Muscle of leg (tissue), 11 donors: Measurements from ENCODE around the gene EEFSEC. TPM values are rescaled to one million over a fixed set of nuclear protein-coding genes. Genes with fewer than 3 reads are reported as not detected.

Experiments
- DNase-seq: peaks from one replicate; pipeline ENCODE4 v3.0.0; 2013
- H3K27ac ChIP-seq: one replicate; pipeline ENCODE4 v1.5.1; 2013; ENCODE audit warnings: mild to moderate bottlenecking, low read length, control low read depth
- H3K27me3 ChIP-seq: one replicate; pipeline ENCODE4 v1.6.1; 2013; ENCODE audit warnings: low read length; ENCODE audit not compliant: control insufficient read depth, insufficient read depth
- H3K36me3 ChIP-seq: one replicate; pipeline ENCODE4 v1.6.1; 2013; ENCODE audit warnings: low read length; ENCODE audit not compliant: control insufficient read depth, insufficient read depth
- H3K4me1 ChIP-seq: one replicate; pipeline ENCODE4 v1.6.1; 2013; ENCODE audit warnings: low read length; ENCODE audit not compliant: control insufficient read depth, insufficient read depth
- H3K4me3 ChIP-seq: one replicate; pipeline ENCODE4 v1.5.1; 2013; ENCODE audit warnings: low read length, control low read depth
- H3K9me3 ChIP-seq: replicated peaks from 2 replicates; pipeline ENCODE4 v1.6.1; 2013; ENCODE audit warnings: low read depth, low read length; ENCODE audit not compliant: control insufficient read depth
- WGBS: methylation state at CpG from one replicate; pipeline ENCODE4 v1.1.5; 2013; ENCODE audit warnings: missing lambda C conversion rate; ENCODE audit not compliant: insufficient coverage; 5-methylcytosine and 5-hydroxymethylcytosine counted together
- polyA plus RNA-seq, 8 donors: library from polyadenylated mRNA; unstranded; fragments of 120-200 nt; gene quantifications; one replicate each; pipeline versions ENCODE4 v1.2.1 to v1.2.3, GENCODE V29; 2013; ENCODE audit warnings: inconsistent platforms in 1 of 8, low replicate concordance in 1 of 8; ENCODE audit not compliant: insufficient read length in 8 of 8, insufficient read depth in 1 of 8
- total RNA-seq: library from RNA; stranded (reverse); fragments of 120-200 nt; gene quantifications from one replicate; pipeline ENCODE4 v1.2.4, GENCODE V29; 2013

Gene EEFSEC
- total and polyA plus RNA-seq, 9 donors: 5.5 to 20.9 (median 16.9) TPM

DNA sequence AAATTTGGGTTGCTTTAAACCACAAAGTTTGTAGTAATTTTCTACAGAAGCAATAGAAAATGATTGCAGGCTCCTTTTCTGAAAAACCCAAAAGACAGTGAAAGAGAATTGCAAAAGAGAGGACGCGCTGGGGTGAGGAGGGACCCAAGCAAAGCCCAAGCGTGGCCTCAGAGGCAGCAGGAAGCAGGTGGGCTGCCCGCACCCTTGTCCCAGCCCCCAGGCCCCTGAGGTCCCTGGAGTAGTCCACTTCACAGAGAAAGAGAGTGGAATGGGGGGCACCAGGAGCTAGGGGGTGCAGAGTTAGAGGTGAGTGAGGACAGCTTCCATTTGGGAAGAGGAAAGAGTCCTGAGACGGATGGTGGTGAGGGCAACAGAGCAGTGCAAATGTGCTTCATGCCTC, 301.8 kb downstream of the EEFSEC start:
- WGBS: 80% methylated on average over 3 of the region's 5 CpGs
- H3K27me3 ChIP-seq: peaks cover 26% of the 10 kb centered on the region
- H3K4me3 ChIP-seq: no peak overlapping the region

GRCh38 chr3:128455786-128456748, 302.8 kb downstream of the EEFSEC start:
- Histone ChIP-seq H3K27me3 (peaks cover 27% of the 10 kb centered on the region), H3K4me1 (peaks cover 6% of the 10 kb centered on the region), H3K4me3 (no peak overlapping the region), H3K27ac (no peak overlapping the region), H3K36me3 (no peaks in the 10 kb centered on the region), H3K9me3 (no peaks in the 10 kb centered on the region)
- WGBS: 73% methylated on average over 14 of the region's 16 CpGs
- no peak for DNase-seq

More for the DNA sequence above, 301.8 kb downstream of the EEFSEC start:
- no peak for DNase-seq
- H3K9me3 ChIP-seq: no peaks in the 10 kb centered on the region
- H3K27ac ChIP-seq: no peak overlapping the region
- H3K36me3 ChIP-seq: no peaks in the 10 kb centered on the region
- peaks cover 6% of the 10 kb centered on the region for H3K4me1 ChIP-seq

GRCh38 chr3:128456776-128457715, 303.8 kb downstream of the EEFSEC start:
- H3K36me3 ChIP-seq: no peaks in the 10 kb centered on the region
- 42% methylated on average over 20 of the region's 27 CpGs for WGBS
- H3K4me3 ChIP-seq: no peak overlapping the region
- peaks cover 27% of the 10 kb centered on the region for H3K27me3 ChIP-seq
- no peak for DNase-seq
- peaks cover 6% of the 10 kb centered on the region for H3K4me1 ChIP-seq
- H3K27ac ChIP-seq: no peak overlapping the region
- H3K9me3 ChIP-seq: no peaks in the 10 kb centered on the region

DNA sequence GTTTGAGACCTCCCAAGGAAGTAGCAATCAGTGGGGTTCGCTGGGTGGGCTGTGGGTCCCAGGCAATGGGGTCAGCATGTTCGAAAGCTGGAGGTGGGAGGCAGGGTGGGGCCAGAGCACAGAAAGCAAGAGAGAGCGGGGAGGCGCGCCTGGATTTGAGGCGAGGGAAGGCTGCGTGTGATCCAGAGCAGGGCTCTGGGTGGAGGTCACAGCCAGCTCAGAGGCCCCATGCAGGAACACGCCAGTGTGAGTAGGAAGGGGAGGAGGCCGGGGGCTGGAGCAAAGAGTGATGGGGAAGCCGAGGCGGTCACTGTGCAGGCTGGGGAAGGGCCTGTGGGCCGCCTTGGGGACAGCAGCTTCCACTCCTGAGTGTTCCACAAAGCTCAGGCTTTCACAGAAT, 304.7 kb downstream of the EEFSEC start:
- Histone ChIP-seq H3K27me3 (peaks cover 27% of the 10 kb centered on the region), H3K4me1 (peaks cover 6% of the 10 kb centered on the region), H3K36me3 (no peaks in the 10 kb centered on the region), H3K4me3 (no peak overlapping the region), H3K9me3 (no peaks in the 10 kb centered on the region), H3K27ac (no peak overlapping the region)
- no peak for DNase-seq
- 42% methylated on average over 12 of the region's 12 CpGs for WGBS

Other genes with a start within 250 kb of the EEFSEC start
- 18.2 TPM for gene KBTBD12, start 238.2 kb upstream of the EEFSEC start, total RNA-seq
- gene KBTBD12, start 238.2 kb upstream of the EEFSEC start, polyA plus RNA-seq: 10 to 100 TPM in 6 of 8 donors, 1 to 10 TPM in 2; 7.9 to 17.4 (median 13.6) TPM
- 105 TPM for gene SEC61A1, start 101.0 kb upstream of the EEFSEC start, total RNA-seq
- gene SEC61A1, start 101.0 kb upstream of the EEFSEC start, polyA plus RNA-seq: 100 to 1,000 TPM; 101 to 158 (median 117) TPM
- gene RUVBL1, start 29.7 kb upstream of the EEFSEC start, total RNA-seq: 36.4 TPM
- gene RUVBL1, start 29.7 kb upstream of the EEFSEC start, polyA plus RNA-seq: 10 to 100 TPM; 33.6 to 41.4 (median 38.8) TPM